ENCODE data around the gene FAM20B.
"Not testable (repeated sequence)": the region's sequence is repeated elsewhere in the genome, so short reads cannot be mapped to it uniquely, and the experiment has no call there.

Gene FAM20B

DNA sequence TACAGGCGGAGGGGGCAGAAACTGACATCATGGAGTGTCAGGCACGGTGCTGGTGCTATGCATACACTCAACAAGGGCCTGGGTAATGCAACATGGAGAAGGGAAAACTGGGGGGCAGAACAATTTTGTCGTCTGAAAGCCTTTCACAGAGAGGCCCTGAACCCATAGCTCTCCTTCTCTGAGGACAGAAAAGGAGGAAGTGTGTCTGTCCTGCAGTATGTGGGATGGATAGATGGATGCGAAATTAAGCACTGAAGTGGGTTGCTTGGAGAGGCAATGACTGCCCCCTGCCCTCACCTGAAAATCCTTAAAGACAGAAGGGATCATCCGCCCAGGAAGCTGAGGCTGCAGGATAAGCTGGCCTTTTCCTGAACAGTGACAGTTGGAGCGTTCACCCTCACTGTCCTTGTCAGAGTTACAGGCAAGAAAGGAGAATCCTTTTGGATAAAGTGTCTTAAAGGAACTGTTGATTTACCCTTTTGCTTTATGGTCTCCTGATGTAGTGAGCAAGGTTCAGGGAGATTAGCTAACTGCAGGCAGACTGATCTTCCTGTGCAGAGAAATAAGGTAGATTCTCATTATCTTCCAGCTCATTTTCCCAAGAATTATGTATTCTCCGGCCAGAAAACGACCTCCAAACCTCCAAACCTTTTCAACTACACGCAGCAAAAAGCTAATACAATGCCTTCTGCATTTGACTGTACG lies 1.6 kb upstream of the FAM20B start:
- DNase-seq, result no peak

DNA sequence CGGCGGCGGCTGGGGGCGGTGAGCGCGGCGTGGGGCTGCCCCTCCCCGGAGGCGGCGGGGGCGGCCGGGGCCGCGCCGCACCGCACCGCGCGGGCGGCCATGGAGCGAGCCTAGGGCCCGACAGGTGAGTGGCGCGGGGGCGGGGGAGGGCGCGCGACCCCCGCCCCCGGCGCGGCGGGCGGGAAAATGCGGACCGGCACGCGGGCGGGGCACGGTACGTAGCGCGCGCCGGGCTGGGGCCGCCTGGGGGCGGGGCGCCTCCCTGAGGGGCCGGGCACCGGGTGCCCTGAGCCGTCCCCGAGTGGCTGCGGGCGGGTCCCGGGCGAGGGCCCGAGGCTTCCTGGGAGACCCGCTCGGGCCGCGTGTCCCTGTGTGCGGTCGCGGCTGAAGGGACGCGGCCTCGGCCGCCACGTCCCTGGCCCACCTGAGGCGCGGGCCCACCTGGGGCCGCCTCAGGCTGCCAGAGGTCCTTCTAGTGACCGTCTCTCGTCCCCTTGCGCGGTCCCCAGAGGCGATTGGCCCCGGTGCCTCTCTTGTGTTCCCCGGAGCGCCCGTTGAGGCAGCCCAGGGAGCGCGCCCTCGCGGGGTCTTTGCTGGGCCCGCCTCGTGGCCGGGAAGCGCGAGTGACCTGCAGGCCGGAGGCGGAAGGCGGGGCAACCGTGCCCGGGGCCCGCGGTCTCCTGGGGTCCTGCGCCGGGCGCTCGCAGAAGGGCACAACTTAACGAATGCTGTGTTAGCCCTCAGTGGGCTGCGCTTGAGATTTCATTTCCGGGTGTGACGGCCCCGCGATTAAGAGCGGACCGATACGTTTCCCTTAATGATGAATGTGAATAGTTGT lies 500 bp downstream of the FAM20B start:
- peak; percentile 65 to 73 for DNase-seq

DNA sequence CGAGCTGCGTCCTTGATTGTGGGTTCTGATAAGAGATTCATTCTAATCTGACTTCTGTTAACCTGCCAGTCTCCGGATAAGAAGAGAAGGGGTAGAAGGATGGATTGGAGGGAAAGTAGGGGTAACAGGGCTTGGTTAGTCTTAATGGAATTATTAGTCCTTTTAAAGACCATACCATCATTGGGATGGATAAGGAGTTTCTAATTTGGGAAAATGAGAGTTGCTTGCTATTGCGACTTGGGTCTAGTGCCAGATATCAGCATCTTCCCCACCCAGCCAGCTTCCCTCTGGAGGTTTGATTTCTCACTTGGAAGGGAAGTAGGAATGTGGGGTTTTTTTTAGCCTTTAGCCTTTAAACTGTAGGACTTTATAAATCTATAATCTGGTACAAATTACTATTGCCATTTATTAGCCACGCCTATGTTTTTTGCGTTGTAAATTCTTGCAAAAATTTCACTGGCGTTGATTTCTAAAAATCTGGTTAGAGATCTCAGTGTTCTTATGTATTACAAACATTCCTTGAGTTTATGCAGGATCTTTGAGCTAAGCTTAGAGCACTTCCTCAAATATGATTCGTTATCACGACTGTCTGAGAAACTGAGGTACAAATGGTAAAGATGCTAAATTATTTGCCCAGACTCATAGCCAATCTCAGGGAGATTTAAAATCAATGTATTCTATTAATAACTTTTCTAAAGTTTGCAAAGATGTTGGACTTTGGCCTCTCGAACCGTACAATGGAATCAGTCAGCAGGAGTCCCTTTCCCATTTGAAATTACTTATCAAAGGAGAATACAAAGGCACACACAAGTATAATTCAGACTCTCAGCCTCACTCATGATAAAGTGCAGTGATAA lies 1.3 kb downstream of the FAM20B start:
- no peak for DNase-seq

DNA sequence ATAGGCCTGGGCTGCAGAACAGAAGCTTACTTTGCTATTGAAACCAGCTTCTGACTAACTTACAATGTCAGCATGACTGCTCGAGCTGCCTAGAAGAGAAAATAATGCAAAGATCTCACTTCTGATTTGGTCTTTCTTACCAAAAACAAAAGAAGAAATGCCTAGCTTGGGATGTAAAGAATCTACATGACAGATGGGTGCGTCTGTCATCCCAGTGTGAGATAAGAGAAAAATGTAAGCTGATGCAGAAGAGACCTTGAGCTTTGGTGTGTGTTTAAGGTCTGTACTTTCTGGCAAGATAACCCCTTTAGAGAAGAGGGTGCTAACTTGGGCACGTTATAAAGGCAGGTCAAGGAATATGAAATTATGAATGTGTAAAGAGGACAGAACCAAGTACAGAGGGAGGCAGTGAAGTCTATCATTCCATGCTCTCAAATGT lies 3.6 kb downstream of the FAM20B start:
- DNase-seq, result no peak

DNA sequence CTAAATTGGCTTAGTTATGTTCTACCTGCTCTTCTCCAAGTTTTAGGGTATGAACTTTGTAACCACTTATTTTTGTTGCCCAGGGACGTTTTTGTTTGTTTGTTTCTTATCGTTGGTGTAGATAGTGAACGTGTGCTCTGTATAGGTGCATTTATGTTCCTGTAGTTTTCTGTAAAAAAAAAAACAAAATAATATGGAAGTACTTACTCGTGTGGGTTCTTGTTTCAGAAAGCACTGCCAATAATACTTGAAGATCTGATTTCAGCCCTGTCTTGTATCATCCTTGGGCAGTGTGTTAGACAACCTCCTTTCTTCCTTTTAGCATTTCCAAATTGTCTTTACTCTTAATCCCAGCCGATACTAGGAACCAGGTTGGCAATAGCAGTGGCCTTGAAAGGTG lies 4.4 kb downstream of the FAM20B start:
- no peak for DNase-seq

DNA sequence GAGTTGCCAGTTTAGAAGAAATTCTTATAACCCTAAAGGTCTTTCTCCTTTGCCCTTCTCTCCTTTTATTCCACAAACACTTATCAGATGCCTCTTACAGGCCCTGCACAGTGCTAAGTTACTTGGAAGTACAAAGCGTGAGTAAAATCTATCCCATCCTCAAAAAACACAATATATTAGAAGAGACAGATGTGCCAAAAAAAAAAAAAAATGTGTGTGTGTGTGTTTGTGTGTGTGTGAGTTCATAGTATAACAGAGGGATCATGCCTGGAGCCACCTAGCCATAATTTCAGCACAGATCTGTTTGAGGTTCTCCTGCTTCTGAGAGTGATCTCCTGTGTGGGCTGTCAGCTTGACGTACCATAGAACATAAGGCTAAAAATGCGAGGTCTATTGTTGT lies 5.0 kb downstream of the FAM20B start:
- DNase-seq, result no peak

DNA sequence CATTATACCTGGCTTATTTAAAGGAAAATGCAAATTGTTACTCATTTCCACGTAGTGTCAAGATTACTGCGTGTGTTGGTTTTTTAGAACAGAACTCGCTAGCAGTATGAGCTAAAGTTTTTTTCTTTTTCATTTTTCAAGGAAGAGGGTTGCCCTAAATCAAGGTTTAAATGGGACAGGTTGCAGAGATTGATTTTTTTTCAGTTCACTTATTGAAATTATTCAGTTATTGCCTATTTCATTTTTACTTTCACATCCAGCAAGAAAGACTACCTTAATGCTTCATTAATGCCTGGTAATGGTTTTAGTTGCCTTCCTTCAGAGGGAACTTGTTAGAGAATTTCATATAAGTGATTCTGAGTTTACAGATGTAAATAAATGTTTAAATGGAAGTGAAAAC lies 5.6 kb downstream of the FAM20B start:
- DNase-seq, result no peak

DNA sequence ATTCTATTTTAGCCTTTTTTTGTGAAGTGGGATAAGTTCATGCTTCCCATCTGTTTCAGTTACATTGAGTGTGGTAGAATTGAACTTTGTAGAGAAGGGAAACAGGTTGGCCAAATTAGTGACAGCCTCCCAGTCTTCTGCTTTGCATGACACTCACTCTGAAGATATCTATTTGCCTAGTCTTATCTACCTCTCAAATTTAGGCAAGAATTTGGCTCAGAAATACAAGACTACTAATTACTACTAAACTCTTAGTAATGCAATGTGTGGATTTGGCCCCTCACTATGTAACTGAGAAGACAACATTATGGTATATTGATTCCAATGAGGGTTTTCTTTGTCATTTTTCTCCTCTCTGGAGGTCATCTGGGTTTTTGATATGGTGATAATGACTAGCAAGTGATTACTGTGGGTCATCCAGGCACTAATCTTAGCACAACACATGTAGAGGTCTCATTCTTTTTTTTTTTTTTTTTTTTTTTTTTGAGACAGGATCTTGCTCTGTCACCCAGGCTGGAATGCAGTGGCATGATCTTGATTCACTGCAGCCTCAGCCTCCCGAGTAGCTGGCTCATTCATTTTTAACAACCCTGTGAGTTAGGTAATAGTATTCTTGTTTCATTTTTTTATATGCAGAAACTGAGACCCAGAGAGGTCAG lies 6.3 kb downstream of the FAM20B start:
- no peak for DNase-seq

DNA sequence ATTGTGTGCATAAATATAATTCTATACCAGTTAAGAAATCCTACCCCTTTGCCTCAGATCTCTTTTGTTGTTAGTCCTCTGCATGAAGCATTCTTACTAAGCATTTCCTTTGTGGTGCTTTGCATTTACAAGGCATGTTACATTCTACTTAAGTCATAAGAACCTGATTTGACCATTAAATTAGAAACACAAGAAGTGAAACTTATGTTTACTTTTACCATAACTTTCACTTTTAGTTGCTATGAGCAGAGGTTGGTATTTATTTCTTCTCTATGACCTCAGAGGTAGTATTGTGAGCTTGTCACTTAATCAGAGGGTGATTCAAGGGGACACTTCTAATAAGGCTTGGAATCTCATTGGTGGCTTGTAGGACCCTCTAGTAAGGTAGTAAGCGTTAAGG lies 9.0 kb downstream of the FAM20B start:
- no peak for DNase-seq

DNA sequence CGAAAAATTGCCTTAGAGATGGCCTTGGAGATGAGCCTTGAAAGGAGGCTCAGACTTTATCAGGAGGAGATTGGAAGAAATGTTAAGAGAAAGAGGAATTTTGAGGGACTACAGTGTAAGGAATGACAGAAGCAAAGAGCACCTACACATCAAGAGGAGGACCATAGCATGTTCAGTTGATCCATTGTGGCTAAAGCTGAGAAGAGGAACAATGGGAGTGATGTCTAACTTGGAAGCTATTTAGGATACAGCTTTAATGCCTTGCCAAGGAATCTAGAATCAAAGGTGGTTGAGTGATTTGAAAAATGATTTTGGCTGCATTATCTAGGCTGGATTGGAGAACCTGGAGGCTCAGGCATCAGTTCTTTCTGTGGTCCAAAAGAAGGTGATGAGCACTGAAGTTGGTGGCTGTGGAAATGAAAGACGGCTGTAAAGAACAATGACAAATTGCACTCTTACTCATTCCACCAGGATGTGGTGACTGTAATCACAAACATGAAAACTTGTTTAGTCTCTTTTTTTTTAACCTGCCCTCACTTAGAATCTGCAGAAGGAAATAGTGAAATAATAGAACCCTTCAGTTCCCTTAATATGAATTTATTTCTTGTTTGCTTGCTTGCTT lies 11.3 kb downstream of the FAM20B start:
- peak in 1 of 2 experiments; percentile 8 for DNase-seq

DNA sequence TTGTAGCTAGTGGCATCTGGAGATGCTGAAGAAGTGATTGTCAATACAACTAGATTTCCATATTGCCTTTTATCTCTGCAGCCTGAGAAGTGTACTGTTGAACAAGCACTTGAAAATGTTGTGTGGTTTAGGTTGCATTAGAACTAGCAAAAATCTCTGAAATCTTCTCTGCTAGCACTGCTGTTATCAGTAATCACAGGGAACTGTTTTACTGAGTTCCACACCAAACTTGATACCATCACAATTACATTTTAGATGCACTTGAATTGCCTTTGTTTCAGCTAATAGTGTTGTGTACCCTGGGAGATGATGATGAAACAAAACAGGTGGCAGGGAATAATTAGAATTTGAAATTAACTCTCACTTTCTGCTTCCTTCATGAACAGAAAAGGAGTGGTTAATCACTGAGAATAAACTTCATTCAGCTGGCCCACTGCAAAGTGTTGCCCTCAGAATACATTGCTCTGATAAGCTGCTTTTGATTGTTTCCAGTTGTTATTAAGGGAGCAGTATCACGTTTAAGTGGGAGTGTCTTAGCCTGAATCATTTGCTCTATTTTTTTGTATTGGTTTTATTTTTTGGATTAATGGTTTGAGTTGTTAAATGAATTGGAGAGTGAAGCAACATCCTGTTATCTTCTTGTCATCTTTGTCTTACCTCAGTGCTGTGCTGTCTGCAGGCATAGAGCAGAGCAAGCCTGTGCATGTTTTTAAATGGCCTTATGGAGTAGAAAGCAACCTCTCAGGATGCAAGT lies 13.0 kb downstream of the FAM20B start:
- DNase-seq, result no peak

DNA sequence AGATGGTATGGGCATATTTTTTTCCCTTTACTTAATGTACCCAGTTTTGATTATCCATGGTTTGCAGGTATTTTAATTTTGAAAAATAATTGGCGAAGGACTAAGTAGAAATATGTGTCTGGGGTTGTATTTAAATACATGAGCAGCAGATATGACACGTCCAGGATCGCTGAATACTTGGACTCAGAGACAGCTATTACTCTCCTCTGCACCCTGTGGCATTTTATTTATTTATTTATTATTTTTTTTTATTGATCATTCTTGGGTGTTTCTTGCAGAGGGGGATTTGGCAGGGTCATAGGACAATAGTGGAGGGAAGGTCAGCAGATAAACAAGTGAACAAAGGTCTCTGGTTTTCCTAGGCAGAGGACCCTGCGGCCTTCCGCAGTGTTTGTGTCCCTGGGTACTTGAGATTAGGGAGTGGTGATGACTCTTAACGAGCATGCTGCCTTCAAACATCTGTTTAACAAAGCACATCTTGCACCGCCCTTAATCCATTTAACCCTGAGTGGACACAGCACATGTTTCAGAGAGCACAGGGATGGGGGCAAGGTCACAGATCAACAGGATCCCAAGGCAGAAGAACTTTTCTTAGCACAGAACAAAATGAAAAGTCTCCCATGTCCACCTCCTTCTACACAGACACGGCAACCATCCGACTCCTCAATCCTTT lies 13.9 kb downstream of the FAM20B start:
- not testable (repeated sequence) for DNase-seq

DNA sequence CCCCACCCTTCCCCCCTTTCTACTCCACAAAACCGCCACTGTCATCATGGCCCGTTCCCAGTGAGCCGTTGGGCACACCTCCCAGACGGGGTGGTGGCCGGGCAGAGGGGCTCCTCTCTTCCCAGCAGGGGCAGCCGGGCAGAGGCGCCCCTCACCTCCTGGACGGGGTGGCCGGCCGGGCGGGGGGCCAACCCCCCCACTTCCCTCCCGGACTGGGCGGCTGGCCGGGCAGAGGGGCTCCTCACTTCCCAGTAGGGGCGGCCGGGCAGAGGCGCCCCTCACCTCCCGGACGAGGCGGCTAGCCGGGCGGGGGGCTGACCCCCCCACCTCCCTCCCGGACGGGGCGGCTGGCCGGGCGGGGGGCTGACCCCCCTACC lies 14.5 kb downstream of the FAM20B start:
- not testable (repeated sequence) for DNase-seq

DNA sequence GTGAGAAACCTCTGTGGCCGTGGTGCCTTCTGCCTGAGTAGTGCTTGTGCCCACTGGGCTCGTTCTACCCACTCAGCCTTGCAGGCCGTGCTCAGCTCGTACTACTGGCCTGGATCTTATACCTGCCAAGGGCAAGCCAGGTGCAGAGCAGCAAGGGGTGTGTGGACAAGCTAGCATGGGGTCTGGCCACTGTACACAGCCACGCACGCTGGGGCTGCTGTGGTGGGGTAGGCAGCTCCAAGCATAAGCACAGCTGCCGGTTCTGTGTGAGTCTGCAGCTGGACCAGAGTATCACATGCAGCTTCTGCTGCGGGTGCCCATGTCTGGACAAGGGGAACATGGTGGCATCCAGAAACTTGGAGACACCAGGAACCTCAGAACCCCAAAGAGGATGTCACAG lies 16.4 kb downstream of the FAM20B start:
- DNase-seq, result no peak

DNA sequence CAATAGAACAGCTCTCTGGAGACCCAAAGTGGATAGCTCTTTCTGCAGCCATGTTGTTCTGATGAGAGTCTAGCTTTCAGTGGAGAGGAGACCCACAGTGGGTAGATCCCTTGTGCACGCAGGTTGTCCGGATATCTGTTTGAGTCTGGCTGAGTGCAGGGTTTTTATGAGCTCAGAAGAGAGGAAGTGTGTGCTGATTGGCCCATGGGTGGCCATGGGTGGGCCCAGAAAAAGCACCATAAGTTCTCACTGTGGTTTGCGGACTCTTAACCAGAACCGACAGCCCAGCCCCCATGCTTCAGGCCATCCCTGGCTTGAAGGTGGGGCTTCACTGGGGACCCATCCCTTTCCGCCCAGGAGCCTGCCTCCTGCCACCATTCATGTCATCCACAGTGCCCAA lies 17.0 kb downstream of the FAM20B start:
- no peak for DNase-seq

DNA sequence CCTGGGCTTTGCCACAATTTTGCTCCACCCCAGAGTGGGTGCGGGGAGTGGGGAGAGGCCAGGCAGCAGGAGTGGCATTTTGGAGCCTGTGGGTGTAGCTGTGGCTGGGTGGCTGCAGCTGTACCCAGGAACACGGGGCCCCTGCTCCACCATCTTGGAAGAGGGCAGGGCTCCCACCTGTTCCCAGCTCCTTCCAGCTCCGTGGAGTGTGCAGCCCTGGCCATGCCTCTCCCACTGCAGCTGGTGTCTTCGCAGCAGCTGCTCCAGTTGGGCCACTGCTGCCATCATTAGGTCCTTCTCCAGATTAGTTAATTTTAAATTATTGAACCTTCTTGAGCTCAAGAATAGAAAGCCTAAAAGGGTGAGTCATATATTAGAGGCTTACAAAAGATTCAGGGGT lies 17.6 kb downstream of the FAM20B start:
- DNase-seq, result no peak

DNA sequence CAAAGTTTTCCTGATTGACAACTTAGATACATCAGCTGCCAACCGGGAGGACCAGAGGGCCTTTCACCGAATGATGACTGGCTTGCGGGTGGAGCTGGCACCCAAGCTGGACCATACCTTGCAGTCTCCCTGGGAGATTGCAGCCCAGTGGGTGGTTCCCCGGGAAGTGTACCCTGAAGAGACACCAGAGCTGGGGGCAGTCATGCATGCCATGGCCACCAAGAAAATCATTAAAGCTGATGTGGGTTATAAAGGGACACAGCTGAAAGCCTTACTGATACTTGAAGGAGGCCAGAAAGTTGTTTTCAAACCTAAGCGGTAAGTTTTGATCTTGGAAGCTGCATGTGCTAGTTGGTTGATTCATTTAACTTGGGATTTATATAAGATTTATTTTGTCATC lies 18.2 kb downstream of the FAM20B start:
- no peak for DNase-seq

DNA sequence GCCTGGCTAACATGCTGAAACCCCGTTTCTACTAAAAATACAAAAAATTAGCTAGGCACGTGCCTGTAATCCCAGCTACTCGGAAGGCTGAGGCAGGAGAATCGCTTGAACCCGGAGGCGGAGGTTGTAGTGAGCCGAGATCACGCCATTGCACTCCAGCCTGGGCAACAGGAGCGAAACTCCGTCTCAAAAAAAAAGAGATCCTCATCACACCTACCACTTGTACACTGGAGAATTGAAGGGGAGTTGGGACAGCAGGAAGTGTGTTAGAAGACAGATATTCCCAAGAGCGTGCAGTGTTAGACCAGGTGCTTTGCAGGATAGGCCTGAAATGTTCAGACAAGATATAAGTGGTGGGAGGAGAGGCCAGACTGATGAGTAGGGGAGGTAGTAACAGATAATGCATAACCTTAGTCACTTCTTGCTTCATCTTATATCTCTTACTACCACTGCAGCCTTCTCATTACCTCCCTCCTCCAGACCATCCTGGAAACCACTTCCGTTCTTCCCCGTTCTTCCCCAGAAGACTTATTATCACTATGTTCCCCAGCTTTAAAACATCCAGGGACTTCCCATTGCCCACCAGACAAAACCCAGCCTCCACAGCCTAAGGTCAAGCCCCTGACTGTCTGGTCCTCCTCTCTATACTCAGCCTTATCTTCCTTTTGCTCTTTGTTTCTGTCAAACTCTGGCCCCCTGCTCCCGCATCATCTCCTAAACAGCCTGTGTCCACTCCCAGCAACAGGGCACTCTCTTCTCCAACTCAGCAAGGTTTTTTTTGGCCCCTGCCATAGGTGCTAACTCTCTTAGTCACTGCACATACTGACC lies 21.3 kb downstream of the FAM20B start:
- no peak for DNase-seq

DNA sequence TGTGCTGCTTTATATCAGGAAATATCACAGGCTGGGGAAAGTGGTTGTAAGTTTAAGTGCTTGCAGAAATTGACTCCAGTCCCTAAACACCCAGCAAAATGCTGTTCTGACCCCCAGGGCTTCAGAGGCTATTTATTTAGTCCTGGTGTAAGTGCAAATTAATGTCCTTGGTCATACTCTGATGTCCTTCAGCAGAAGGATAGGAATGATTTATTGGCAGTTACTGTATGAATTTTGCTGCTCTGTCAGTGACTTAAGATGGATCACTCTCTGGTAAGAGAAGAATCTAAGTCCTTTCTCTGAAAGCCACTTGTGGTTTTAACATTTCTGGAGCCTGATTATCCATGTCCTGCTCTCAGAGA lies 21.9 kb downstream of the FAM20B start:
- no peak for DNase-seq
